Medulla oblongata (tissue), 1 donor: ENCODE measurements around the gene ANKRD42.

Source experiments
- DNase-seq: peaks from one replicate; pipeline ENCODE4 v3.0.0-alpha.2; 2015; ENCODE audit errors: extremely low spot score

ANKRD42 gene

DNA sequence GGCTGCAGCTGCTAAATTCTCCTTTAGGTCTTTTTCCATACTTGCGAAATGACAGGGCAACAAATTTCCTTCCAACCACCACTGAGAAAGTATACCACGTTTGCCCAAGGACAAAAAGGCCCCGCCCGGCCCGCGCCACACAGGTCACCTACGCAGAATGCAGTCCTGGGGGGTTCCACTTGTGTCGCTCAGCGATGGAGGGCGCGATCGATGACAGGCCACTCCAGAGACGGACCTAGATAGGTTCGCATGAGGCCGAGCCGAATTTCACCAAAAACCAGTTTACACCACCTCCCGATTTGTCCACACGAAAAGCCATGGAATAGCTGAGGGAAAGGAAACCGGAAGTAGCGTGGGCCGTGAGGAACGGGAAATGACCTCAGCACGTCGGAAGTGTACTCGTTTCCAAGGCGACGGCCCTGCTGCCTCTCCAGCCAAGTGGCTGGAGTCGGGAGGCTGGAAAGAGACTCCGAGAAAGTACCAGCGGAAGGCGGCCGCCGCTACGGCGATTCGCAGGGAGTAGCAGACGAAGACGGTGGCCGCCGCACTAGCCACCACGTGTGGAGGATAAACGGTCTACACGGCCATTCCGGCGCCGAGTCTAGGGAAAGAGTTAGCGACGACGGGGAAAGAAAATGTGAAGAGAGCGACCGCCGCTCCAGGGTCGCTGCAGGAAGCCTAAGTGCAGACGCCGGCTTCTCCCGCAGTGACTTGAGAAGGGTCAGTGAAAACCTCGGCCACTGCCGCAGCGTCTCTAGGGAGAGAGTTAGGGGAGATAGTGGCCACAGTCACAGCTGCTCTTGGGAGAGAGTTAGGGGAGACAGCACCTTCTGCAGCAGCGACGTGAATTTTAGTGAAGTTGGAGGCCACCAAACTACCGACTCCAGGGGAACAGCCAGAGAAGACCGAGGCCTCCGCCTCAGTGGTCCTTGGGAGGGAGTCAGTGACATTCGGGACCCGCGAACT is at the start of gene ANKRD42:
TSS of gene ANKRD42 (plus strand) at position 398 of the 966 bp plus-strand sequence. CDS start 959 bp downstream, outside the sequence.
- peak; percentile 97 for DNase-seq

DNA sequence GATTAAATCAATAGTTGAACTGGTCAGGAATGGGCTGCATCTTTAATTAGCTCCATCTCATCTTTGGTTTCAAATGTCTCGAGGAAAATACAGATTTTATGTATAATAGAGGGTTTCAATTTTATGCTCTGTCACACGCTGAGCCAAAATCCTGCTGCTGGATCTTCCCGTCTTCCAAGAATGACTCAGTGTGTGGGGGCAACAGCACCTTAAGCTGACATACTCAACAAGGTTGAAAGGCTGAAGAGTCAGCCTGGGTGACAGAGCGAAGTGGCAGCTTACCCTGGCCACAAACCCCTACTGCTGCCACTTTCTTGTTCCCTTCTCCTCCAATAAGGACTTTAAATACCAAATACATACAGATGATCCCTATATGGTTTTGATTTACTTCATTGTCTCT is 45.6 kb upstream of the ANKRD42 start:
- no peak for DNase-seq

DNA sequence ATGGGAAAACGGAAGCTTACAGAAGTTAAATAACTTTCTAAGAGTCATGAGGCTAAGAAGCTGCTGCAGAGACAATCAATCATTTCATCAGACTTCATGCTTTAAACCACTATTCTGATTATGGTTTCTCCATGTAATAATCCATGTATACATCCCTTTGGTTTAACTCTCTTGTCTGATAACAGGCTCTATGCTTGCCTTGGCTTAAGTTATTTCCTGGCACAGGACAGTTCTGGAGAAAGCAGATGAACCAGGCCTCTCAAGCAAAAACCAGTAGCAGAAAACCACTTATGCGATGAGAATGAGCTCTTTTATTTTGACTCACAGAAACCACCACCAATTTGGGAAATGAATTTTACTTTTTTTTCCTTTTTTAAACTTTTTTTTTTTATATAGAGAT is 43.1 kb upstream of the ANKRD42 start:
- DNase-seq: no peak

DNA sequence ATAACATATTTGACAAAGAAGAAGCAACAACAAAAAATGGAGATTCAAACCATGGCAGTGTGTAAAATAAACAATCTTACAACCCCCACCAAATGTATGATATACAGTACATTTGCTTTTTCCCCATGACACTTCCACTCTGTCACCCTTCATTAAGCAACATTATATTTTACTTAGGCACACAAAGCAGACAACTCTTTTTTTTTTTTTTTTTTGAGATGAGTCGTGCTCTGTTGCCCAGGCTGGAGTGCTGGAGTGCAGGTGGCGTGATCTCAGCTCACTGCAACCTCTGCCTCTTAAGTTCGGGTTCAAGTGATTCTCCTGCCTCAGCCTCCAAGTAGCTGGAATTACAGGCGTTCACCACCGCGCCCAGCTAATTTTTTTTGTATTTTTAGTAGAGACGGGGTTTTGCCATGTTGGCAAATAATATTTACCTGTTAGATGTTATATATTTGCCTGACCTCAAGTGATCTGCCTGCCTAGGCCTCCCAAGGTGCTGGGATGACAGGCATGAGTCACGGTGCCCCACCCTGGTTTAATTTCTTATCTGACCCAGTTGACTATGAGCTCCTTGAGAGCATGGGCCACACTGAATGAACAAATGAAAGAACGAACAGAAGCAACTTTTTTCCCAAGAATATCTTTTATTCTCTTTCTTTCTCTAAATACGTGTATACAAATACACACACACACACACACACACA is 42.1 kb upstream of the ANKRD42 start:
- DNase-seq: no peak

DNA sequence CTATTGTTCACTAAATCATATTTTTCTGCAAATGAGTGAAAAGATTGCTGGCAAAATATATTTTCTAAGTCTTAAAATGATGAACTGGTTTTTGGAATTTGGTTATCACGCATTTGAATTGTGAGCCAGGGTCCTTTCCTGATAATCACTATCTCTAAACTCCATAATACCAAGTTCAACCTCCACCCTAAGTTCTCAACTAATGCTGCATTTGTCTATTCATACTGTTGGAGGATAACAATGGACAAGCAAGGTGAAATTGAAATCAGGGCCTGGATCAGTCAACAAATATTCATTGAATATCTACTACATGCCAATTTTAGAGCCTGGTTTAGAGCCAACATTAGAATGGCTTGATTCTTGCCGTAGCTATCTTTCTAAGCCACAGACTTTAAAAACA is 41.2 kb upstream of the ANKRD42 start:
- DNase-seq: no peak

DNA sequence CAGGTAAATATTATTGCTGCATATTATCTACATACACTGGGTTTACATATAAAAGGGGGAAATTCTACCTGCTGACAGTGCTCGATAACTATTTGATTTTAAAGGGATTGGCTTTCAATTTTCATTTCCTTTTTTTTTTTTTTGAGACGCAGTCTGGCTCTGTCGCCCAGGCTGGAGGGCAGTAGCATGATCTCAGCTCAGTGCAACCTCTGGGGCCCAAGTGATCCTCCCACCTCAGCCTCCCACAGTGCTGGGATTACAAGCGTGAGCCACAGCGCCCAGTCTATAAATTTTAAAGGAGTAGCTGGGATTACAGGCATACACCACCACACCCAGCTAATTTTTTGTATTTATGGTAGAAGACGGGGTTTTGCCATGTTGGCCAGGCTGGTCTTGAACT is 39.7 kb upstream of the ANKRD42 start:
- DNase-seq: no peak

DNA sequence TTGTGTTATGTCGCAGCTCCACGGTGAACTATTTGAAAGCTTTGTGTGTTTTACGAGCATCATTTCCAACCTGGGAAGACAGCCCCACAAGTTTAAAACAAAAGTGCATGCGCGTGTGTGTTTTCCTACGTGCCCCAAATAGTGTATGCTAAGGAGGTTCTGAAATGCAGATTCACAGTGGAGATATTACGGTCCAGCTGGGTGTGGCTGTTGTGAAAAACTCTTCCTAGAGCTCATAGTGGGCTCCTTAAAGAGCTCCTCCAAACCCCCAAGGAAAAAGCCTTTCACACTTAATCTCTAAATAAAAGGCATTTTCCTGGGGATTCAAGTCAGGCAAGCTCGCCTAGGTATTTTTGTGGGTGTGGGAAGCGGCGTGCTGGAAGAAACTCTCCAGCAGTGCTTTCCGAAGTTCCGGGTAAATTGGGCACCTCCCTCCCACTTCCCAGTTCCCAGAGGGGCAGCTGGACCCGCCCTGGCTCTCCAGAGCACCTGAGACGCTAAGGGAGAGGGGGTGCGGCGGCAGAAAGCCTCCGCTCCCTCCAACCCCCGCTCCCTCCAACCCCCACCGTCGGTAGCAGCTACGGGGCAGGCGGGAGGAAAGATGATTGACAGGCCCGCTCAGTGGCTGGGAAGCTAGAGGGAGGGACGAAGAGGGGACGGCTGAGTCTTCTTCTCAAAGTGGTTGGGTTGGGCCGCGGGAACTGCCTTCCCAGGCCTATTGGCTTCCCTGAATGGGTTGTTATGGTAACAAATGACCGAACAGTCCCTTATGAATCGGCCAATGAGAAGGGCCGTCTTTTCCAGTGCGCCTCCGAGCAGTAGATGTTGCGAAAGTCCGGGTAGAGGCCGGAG is 37.1 kb upstream of the ANKRD42 start:
- peak; percentile 100 for DNase-seq

DNA sequence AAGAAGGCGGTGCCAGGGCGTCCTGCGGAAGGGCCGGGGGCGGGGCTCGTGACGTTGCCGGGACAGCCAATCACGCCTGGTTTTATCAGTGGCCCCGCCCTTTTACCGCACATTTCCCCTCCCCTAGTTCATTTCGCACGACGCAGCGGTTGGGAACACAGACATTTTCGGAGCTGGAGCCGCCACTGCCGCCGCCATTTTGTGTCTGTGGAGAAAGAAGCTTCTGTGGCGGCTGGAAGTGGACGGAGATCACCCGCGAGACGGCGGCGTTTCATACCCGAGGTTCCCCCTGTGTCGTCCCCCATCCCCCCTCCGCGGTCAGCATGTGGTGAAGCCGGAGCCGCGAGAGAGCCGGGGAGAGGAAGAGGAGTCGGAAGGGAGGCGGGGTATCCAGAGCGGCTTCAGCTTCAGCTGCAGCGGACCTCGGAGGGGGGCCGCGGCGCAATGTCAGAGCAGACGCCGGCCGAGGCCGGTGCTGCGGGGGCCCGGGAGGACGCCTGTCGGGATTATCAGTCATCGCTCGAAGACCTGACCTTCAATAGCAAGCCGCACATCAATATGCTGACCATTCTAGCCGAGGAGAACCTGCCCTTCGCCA is 36.4 kb upstream of the ANKRD42 start, which contains the start of gene PCF11:
TSS of gene PCF11 (plus strand) at position 136 of the 598 bp plus-strand sequence. CDS start at position 445, 309 bp downstream.
- no peak for DNase-seq

DNA sequence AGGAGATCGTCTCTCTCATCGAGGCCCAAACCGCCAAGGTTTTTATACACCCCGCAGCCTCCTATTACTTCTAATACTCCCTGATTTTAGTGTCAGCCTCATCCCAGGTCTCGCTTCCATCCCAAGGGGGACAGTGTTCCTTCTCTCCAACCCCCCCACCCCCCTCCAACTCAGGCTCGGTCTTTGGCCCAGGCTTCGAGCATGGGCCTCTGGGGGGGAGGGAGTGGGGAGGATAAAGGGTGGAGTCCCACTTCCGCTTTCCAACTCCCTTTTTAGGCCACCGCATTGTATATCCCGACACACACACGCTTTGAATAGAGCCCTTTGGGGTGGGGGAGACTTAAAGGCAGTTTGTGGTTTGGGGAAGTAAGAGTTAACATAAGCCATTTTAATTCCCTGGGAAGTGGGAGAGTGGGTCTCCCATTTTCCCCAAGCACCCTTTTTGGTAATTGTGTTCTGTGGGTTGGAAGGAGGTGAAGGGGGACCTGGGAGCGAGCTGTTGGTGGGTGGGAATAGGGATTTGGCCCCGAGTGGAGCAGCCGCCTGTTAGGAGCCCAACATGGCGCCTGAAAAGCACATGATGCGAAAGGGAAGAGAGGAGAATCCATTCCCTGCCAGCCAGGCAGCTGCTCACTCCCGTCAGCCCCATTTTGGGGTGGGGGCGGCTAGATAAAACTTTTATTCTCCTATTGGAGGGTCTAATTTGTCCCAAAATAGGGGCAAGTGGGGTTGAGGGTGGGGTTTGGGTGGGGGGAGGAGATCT is 35.7 kb upstream of the ANKRD42 start:
- peak; percentile 88 for DNase-seq

DNA sequence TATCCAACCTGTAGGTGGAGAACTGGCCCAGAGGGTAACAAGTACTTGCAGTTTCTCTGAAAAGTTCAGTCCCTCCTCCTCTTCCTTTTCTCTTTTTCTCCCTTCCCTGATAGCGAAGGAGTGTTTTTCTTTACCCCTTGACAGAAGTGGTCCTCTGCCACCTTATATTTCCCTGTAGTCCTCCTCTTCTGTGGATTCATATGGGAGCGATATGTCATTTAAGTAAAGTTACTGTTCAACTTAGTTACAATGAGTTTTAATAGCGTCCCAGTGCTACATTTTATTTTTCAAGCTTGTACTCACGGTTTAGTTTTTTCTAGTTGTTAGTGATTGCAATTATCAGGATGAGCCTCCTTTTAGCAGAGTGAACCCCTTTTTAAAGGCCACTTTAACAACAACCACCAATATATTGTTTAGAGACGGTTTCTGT is 35.1 kb upstream of the ANKRD42 start:
- no peak for DNase-seq

DNA sequence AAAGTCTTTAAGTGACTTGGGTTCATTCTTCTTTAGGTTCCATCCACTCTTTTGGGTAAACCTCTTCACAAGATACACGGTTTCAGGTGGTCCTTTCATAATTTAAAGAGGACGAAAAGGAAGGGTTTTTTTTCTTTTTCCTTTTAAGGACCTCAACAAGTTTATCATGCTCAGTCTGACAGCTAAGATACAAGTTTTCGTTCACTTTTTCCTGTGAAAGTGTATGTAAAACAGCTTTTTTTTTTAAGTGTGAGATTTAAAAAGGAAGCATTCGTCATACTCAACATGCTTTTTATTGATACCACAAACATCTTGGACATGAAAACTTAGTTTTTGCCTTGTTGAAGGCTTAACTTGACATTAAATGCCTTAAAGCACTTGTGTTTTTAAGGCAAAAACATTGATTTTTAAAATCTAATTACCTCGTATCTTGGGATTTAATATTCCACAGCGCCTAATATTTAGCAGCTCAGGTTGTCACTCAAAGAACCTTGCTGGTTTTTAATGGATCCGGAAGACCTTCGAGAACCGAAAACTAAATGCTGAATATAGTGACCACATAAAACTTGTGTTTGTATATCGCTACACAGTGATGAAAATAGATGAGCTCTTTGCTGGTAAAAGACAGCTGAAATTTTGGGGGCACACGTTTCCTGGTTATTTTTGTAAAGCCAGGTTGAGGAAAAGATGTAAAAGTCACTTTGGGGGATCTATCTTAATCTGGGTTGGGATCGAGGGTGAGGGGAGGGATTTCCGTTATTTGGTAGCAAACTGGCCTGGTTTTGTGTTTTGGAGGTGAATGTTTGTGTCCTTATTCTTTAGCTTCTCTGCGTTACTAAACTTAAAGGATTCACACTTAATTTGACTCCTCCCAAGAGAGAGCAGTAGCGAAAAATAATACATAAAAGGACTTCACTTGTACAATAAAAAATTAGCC is 34.3 kb upstream of the ANKRD42 start:
- no peak for DNase-seq

DNA sequence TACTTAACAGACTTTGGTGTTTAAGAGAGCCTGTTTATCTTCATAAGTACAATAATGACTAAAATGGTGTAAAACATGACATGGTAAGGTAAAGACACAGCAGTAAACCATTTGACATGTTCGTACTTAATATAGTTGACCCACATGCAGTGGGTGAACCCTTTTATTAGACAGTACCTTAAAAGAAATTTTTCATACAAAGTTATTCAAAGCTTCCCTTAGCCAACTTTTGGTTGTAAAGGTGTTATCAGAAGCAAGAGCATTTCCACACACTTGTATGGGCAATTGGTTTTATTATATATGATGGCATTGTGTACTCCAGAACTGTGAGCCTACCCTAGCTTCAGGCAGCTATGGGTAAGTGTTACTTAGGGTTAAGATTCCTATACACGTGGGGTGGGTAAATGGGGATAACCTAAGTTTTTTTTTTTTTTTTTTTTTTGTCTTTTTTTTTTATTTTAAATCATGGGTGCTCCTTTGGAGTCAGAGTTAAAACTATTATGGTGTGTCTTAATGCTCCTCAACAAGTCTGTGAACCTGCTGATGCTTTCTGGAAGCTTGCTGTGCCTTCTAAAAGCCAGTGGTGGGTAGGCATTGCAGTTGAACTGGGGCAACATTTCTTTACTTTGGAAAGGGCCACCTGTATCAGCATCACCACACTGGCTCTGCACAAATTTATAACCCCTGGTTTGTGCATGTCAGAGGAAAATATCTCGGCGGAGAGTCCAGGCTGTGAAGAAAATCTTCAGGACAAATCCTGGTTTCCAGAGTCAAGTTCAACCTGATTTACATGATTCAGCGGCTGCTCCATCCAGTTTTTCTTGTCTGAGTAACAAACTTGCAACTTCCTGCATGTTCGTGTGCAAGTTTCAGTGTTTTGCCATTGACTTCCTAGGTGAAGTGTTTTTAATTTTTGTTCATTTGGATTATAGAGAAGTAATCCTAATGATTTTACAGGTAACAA is 33.3 kb upstream of the ANKRD42 start:
- peak; percentile 41 for DNase-seq

DNA sequence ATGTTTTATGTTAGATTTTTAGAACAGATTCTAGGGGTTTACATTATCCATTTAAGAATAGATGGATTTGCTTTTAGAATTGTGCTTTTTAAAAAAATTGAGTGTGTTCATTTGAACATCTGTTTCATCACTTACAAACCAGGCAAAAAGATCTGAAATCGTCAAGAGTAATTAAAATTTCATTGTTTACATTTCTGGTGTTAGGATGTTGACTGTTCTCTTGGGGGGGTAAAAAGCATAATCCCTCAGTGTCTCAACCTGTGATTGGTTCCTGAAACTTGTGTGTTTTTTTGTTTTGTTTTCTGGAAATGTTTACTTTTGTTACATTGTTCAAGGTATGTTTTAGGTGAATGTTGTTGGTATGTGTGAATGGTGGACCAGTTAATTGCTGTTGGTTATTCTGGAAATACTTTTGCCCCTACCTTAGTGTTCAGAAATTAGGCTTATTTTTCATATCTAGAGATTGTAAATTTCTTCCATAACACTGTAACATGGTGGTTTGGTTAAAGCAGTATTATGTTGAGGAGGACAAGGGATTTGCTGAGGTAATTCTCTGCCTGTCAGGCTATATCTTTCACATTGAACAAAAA is 31.8 kb upstream of the ANKRD42 start:
- no peak for DNase-seq

DNA sequence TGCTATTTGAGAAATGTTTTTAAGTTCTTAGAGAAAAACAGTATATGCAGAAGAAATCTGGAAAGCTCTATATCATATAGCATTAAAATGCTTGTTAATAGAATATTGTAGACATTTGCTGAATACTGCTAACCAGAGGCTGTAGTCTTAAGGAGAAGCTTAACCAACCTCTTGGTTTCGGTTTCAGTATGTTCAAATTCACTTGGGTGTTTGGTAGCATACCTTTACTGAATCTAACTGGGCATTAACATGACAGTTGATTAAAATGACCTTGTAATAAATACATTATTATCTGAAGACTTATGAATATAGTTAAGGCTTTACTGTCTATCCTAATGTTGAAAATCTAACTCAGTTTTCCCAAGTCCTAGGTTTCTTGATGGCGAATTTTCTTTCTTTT is 31.1 kb upstream of the ANKRD42 start:
- DNase-seq: peak; percentile 33

DNA sequence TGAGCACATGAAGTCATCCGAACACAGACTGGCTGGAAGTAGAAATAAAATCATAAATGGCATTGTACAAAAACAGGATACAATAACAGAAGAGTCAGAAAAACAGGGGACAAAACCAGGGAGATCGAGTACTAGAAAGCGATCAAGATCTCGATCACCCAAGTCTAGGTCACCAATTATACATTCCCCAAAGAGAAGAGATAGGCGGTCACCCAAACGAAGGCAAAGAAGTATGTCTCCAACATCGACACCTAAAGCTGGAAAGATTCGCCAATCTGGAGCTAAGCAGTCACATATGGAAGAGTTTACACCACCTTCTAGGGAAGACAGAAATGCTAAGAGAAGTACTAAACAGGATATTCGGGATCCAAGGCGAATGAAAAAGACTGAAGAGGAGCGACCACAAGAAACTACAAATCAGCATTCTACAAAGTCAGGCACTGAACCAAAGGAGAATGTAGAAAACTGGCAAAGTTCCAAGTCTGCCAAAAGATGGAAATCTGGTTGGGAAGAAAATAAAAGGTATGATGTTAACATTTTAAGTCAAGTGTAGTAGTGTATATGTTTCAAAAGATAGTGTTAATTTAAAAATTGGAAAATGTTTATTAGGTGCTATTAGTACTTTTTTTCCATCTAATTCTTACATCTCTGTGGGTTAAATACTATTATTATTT is 27.2 kb upstream of the ANKRD42 start:
- no peak for DNase-seq

DNA sequence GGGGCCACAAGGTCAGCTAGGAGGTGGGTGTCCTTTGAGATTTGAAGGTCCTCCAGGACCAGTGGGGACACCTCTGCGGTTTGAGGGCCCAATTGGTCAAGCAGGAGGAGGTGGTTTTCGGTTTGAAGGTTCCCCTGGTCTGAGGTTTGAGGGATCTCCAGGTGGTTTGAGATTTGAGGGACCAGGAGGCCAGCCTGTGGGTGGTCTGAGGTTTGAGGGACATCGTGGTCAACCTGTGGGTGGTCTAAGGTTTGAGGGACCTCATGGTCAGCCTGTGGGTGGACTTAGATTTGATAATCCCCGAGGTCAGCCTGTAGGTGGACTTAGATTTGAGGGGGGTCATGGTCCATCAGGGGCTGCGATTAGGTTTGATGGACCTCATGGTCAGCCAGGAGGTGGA is 24.8 kb upstream of the ANKRD42 start:
- DNase-seq: no peak

DNA sequence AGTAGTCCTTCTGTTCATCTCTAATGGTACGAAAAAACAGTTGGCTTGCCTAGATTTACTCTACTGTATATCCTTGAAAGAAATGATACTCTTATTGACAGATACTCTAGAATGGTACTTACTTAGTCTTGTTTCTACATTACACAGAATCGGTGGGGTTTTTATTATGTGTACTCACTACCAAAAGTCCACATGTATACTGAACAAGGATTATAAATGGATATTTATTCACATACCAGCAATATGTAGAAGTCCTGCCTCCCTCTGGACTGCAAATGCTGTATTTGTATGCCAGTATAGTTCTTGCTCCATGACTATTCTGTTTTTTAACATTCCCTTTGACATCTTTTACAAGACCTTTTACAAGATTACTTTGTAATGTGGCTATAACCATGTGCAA is 22.6 kb upstream of the ANKRD42 start:
- DNase-seq: no peak
